ENCODE data around the gene AGR2. TPM values are rescaled to one million over a fixed set of nuclear protein-coding genes. Genes with fewer than 3 reads are reported as not detected.

The AGR2 gene
- total and polyA plus RNA-seq, 10 donors = 0.17 to 0.38 (median 0.28) TPM; not detected in 7

GRCh38 chr7:16758631-16759611 is 45.9 kb downstream of the AGR2 start:
- WGBS, 5 donors = 54 to 58% (median 56%) methylated on average over 10 of the region's 10 CpGs
- Histone ChIP-seq H3K9me3 (no peaks in the 10 kb centered on the region), H3K27ac (peak overlapping the region in 7 of 8 donors; percentile 43 to 84 (median 60)), H3K27me3 (replicated peaks in 1 of 7) (peaks cover 0 to 12% (median 0%) of the 10 kb centered on the region in 7 donors), H3K4me1 (peaks cover 0 to 68% (median 23%) of the 10 kb centered on the region in 6 donors), H3K4me3 (peak overlapping the region in 3 of 8 donors; percentile 3 to 54 (median 11)), H3K36me3 (no peaks in the 10 kb centered on the region)
- no peak for DNase-seq
- intact Hi-C loops (cut with DNase I; ENCODE audit: low total_unique reads) = no loop called here
- TF ChIP-seq, protein P1, sequence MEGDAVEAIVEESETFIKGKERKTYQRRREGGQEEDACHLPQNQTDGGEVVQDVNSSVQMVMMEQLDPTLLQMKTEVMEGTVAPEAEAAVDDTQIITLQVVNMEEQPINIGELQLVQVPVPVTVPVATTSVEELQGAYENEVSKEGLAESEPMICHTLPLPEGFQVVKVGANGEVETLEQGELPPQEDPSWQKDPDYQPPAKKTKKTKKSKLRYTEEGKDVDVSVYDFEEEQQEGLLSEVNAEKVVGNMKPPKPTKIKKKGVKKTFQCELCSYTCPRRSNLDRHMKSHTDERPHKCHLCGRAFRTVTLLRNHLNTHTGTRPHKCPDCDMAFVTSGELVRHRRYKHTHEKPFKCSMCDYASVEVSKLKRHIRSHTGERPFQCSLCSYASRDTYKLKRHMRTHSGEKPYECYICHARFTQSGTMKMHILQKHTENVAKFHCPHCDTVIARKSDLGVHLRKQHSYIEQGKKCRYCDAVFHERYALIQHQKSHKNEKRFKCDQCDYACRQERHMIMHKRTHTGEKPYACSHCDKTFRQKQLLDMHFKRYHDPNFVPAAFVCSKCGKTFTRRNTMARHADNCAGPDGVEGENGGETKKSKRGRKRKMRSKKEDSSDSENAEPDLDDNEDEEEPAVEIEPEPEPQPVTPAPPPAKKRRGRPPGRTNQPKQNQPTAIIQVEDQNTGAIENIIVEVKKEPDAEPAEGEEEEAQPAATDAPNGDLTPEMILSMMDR (IDR thresholded peaks at IDR 0.05 in 8 of 11, conservative IDR thresholded peaks at IDR 0.05 in 3 of 11) = no peak
- no peak for TF ChIP-seq POLR2A (IDR thresholded peaks at IDR 0.05)
- TF ChIP-seq POLR2AphosphoS5 (IDR thresholded peaks at IDR 0.05) = peak in 1 of 3 donors; percentile 28

DNA sequence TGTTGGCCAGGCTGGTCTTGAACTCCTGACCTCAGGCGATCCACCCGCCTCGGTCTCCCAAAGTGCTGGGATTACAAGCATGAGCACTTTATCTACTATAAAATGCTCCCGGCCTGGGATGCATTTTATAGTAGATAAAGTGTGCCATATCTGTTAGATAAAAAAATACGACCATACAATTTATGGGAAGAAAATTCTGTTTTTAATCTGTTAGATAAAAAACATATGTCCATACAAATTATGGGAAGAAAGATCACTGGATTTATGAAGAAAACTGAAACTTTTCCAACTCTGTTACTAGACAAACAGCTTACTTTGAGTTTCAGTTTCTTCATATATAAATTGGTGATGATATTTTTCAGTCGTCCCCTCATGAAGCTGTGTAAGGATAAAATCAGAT is 46.8 kb downstream of the AGR2 start:
- peaks cover 0 to 21% (median 7%) of the 10 kb centered on the region in 7 donors for H3K27me3 ChIP-seq (replicated peaks in 1 of 7)
- peak overlapping the region in 2 of 8 donors; percentile 65 to 72 for H3K27ac ChIP-seq
- no peak for DNase-seq
- intact Hi-C loops (cut with DNase I; ENCODE audit: low total_unique reads) = no loop called here
- H3K9me3 ChIP-seq = no peaks in the 10 kb centered on the region
- TF ChIP-seq, protein P1 (IDR thresholded peaks at IDR 0.05 in 8 of 11, conservative IDR thresholded peaks at IDR 0.05 in 3 of 11) = no peak
- no peak for TF ChIP-seq POLR2A (IDR thresholded peaks at IDR 0.05)
- no peak for TF ChIP-seq POLR2AphosphoS5 (IDR thresholded peaks at IDR 0.05)
- no peaks in the 10 kb centered on the region for H3K36me3 ChIP-seq
- peaks cover 4 to 77% (median 31%) of the 10 kb centered on the region in 6 donors for H3K4me1 ChIP-seq
- no peak overlapping the region for H3K4me3 ChIP-seq
- WGBS, 5 donors = 90 to 95% (median 92%) methylated on average over 6 of the region's 6 CpGs

- peak overlapping the region in 6 of 8 donors; percentile 61 to 91 (median 75) for H3K4me3 ChIP-seq
- intact Hi-C loops (cut with DNase I; ENCODE audit: low total_unique reads) = no loop called here
Measured at GRCh38 chr7:16755397-16755796, 49.4 kb downstream of the AGR2 start.

More at GRCh38 chr7:16755397-16755796, 49.4 kb downstream of the AGR2 start:
- Histone ChIP-seq H3K27me3 (replicated peaks in 1 of 7) (peaks cover 0 to 22% (median 7%) of the 10 kb centered on the region in 7 donors), H3K36me3 (no peaks in the 10 kb centered on the region), H3K4me1 (peaks cover 5 to 68% (median 32%) of the 10 kb centered on the region in 6 donors), H3K27ac (peak overlapping the region in 4 of 8 donors; percentile 69 to 83 (median 74)), H3K9me3 (no peaks in the 10 kb centered on the region)
- DNase-seq = no peak
- no peak for TF ChIP-seq POLR2A (IDR thresholded peaks at IDR 0.05)
- TF ChIP-seq POLR2AphosphoS5 (IDR thresholded peaks at IDR 0.05) = no peak
- TF ChIP-seq, protein P1 (IDR thresholded peaks at IDR 0.05 in 8 of 11, conservative IDR thresholded peaks at IDR 0.05 in 3 of 11) = no peak

Measured in spleen (tissue), 11 donors.